B cell (primary cell): ENCODE results near the gene VSIG10L. TPM values are rescaled to one million over a fixed set of nuclear protein-coding genes. Genes with fewer than 3 reads are reported as not detected.
A peak's percentile ranks its signal among the peaks of the same experiment; 100 is the strongest.

Experiments used
- ATAC-seq: fragments of 200-7000 bp; cut with Tn5 transposase; one replicate; pipeline ENCODE4 v1.10.0; 2021; ENCODE audit warnings: low read depth, mild to moderate bottlenecking, moderate number of reproducible peaks, moderate library complexity
- CTCF ChIA-PET: fragments of 350-600 bp; sonication (Branson Sonifier 250); formaldehyde crosslinking; loops from one replicate; lab custom pipeline; 2021; ENCODE audit warnings: antibody characterized with exemption, inconsistent platforms; lab: Charles Lee
- POLR2A ChIA-PET: fragments of 350-600 bp; sonication (Branson Sonifier 250); formaldehyde crosslinking; loops from one replicate; lab custom pipeline; 2021; ENCODE audit warnings: antibody characterized with exemption; lab: Charles Lee
- DNase-seq: peaks from one replicate; pipeline ENCODE4 v3.0.0; 2013
- H2AFZ ChIP-seq: 2 replicates; pipeline ENCODE4 v1.6.1; 2012; ENCODE audit warnings: mild to moderate bottlenecking, low read depth, low read length; ENCODE audit not compliant: insufficient read depth, poor library complexity, severe bottlenecking
- H3K27ac ChIP-seq, 2 donors: 1 replicate in 1 of 2; 2 replicates in 1 of 2; pipeline ENCODE4 v1.5.1; 2012 to 2013; ENCODE audit warnings: low read length in 2 of 2, mild to moderate bottlenecking in 2 of 2, moderate library complexity in 1 of 2
- H3K27me3 ChIP-seq, 4 experiments: fragments of 200-600 bp in 1 of 4; sonication (generic) in 1 of 4; replicated peaks in 1 of 4; 1 replicate in 2 of 4; 2 replicates in 2 of 4; pipeline versions ENCODE4 v1.6.1 to v1.7.0; 2013 to 2016; ENCODE audit warnings: low read length in 3 of 4, mild to moderate bottlenecking in 2 of 4, mixed read lengths in 1 of 4, moderate library complexity in 1 of 4; ENCODE audit not compliant: insufficient read depth in 4 of 4, control insufficient read depth in 3 of 4; ENCODE audit errors: control extremely low read depth in 1 of 4
- H3K36me3 ChIP-seq, 2 experiments: replicated peaks in 1 of 2; 1 replicate in 1 of 2; 2 replicates in 1 of 2; pipeline versions ENCODE4 v1.6.1 to v1.7.1; 2013; ENCODE audit warnings: low read length in 1 of 2; ENCODE audit not compliant: insufficient read depth in 2 of 2, control insufficient read depth in 1 of 2; ENCODE audit errors: control extremely low read depth in 1 of 2, extremely low read depth in 1 of 2
- H3K4me1 ChIP-seq, 2 donors: fragments of 200-600 bp in 1 of 2; sonication (generic) in 1 of 2; 1 replicate in 1 of 2; 2 replicates in 1 of 2; pipeline versions ENCODE4 v1.5.1 to v1.6.1; 2013 to 2017; ENCODE audit warnings: low read length in 2 of 2; ENCODE audit not compliant: control insufficient read depth in 2 of 2, insufficient read depth in 2 of 2
- H3K4me2 ChIP-seq: replicated peaks from 2 replicates; pipeline ENCODE3; 2012; ENCODE audit warnings: mild to moderate bottlenecking, low read depth, low read length; ENCODE audit not compliant: poor library complexity, severe bottlenecking
- H3K4me3 ChIP-seq, 5 experiments: fragments of 200-600 bp in 1 of 5; sonication (generic) in 1 of 5; 1 replicate in 3 of 5; 2 replicates in 2 of 5; pipeline versions ENCODE4 v1.5.1 to v1.7.0; 2011 to 2016; ENCODE audit warnings: low read length in 4 of 5, mild to moderate bottlenecking in 4 of 5, low read depth in 2 of 5, control low read depth in 1 of 5, moderate library complexity in 1 of 5; ENCODE audit not compliant: insufficient read depth in 1 of 5; ENCODE audit errors: control extremely low read depth in 1 of 5, extremely low read depth in 1 of 5
- H3K79me2 ChIP-seq: fragments of 200-600 bp; sonication (generic); one replicate; pipeline ENCODE4 v1.6.0; 2016; ENCODE audit warnings: low read length; ENCODE audit not compliant: control insufficient read depth, insufficient read depth
- H3K9ac ChIP-seq: fragments of 200-600 bp; sonication (generic); 2 replicates; pipeline ENCODE4 v1.6.1; 2017; ENCODE audit warnings: mild to moderate bottlenecking, low read length, moderate library complexity
- H3K9me3 ChIP-seq, 3 donors: one replicate each; pipeline versions ENCODE4 v1.6.1 to v1.7.1; 2013; ENCODE audit warnings: low read length in 2 of 3; ENCODE audit not compliant: control insufficient read depth in 2 of 3, insufficient read depth in 1 of 3; ENCODE audit errors: control extremely low read depth in 1 of 3
- H4K20me1 ChIP-seq: 2 replicates; pipeline ENCODE4 v1.6.0; 2012; ENCODE audit warnings: mild to moderate bottlenecking, low read length; ENCODE audit not compliant: insufficient read depth, control insufficient read depth, poor library complexity, severe bottlenecking
- H3K27ac Mint-ChIP-seq: one replicate; pipeline ENCODE4 v1.8.0; 2021; ENCODE audit warnings: mixed read lengths
- H3K27me3 Mint-ChIP-seq: one replicate; pipeline ENCODE4 v1.8.0; 2021; ENCODE audit warnings: mixed read lengths
- H3K4me1 Mint-ChIP-seq: one replicate; pipeline ENCODE4 v1.8.0; 2021; ENCODE audit warnings: mixed read lengths
- H3K4me3 Mint-ChIP-seq: one replicate; pipeline ENCODE4 v1.8.0; 2021; ENCODE audit warnings: mixed read lengths
- H3K9me3 Mint-ChIP-seq: one replicate; pipeline ENCODE4 v1.8.0; 2022; ENCODE audit warnings: mixed read lengths; ENCODE audit not compliant: insufficient read depth
- EZH2 ChIP-seq: IDR thresholded peaks from 2 replicates; pipeline ENCODE4 v1.6.1; 2012; ENCODE audit warnings: borderline replicate concordance, low read depth, mild to moderate bottlenecking, moderate library complexity, low read length; ENCODE audit not compliant: insufficient read depth, poor library complexity, severe bottlenecking
- WGBS: methylation state at CpG from one replicate; pipeline ENCODE4 v1.1.5; 2013; ENCODE audit warnings: missing lambda C conversion rate; ENCODE audit not compliant: insufficient coverage; 5-methylcytosine and 5-hydroxymethylcytosine counted together
- intact Hi-C: fragments of 100-400 bp; cut with micrococcal nuclease; formaldehyde crosslinking; loops from one replicate; pipeline ENCODE4 v1.10.0; 2022
- polyA plus RNA-seq: library from polyadenylated mRNA; depleted of rRNA; stranded (reverse); fragments of >200 nt; gene quantifications from 2 replicates; pipeline ENCODE4 v1.2.3, GENCODE V29; 2012
- total RNA-seq, 2 donors: library from RNA; stranded (reverse); fragments of 120-200 nt in 1 of 2; gene quantifications; 1 replicate in 1 of 2; 2 replicates in 1 of 2; pipeline versions ENCODE4 v1.2.3 to v1.2.4, GENCODE V29; 2013 to 2022
- TF ChIP-seq, protein P1 (sequence below): fragments of 200-600 bp; IDR thresholded peaks from one replicate; pipeline ENCODE4 v1.8.0; 2022; ENCODE audit warnings: antibody characterized with exemption, mild to moderate bottlenecking

Gene VSIG10L
- total and polyA plus RNA-seq, 2 donors (not counting 1 experiment from before 2014, with no cell fraction given) = 1.3 to 1.7 TPM

DNA sequence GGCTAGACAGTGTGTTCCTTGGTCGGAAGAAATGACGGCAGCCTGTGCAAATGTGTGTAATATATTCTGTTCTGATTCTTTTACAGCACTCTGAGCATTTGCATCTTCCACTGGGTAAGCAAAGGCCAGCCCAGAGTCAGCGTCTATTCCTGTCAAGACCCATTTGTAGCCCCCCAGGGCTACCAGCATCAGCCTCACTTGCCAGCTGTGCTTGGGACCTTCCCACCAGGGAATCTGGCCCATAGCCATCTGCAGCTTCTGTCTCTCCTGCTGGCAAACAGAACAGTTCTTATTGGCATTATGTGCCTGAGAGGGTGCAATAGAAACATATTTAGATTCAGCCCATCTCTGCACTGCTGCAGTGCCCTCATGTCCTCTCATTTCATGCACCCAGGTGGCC, 36.5 kb downstream of the VSIG10L start:
- Mint-ChIP-seq H3K27ac (no peak overlapping the region), H3K4me1 (no peaks in the 10 kb centered on the region), H3K27me3 (peaks cover 58% of the 10 kb centered on the region), H3K9me3 (peaks cover 24% of the 10 kb centered on the region), H3K4me3 (no peak overlapping the region)
- TF ChIP-seq, protein P1, sequence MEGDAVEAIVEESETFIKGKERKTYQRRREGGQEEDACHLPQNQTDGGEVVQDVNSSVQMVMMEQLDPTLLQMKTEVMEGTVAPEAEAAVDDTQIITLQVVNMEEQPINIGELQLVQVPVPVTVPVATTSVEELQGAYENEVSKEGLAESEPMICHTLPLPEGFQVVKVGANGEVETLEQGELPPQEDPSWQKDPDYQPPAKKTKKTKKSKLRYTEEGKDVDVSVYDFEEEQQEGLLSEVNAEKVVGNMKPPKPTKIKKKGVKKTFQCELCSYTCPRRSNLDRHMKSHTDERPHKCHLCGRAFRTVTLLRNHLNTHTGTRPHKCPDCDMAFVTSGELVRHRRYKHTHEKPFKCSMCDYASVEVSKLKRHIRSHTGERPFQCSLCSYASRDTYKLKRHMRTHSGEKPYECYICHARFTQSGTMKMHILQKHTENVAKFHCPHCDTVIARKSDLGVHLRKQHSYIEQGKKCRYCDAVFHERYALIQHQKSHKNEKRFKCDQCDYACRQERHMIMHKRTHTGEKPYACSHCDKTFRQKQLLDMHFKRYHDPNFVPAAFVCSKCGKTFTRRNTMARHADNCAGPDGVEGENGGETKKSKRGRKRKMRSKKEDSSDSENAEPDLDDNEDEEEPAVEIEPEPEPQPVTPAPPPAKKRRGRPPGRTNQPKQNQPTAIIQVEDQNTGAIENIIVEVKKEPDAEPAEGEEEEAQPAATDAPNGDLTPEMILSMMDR = no peak
- no peak for TF ChIP-seq EZH2
- WGBS = 67% methylated on average over 1 of the region's 3 CpGs
- Histone ChIP-seq H3K79me2 (no peaks in the 10 kb centered on the region), H2AFZ (no peak overlapping the region), H3K27ac (no peak overlapping the region), H4K20me1 (no peaks in the 10 kb centered on the region), H3K4me2 (no peak overlapping the region), H3K9ac (no peak overlapping the region), H3K9me3 (peaks cover 0 to 24% (median 20%) of the 10 kb centered on the region in 3 donors), H3K4me3 (no peak overlapping the region), H3K4me1 (no peaks in the 10 kb centered on the region), H3K27me3 (peaks cover 0 to 19% (median 7%) of the 10 kb centered on the region in 4 experiments), H3K36me3 (no peaks in the 10 kb centered on the region)
- ATAC-seq (no peak), DNase-seq (no peak)
- ChIA-PET CTCF (no interaction called here), POLR2A (no interaction called here)
- intact Hi-C loops = no loop called here

DNA sequence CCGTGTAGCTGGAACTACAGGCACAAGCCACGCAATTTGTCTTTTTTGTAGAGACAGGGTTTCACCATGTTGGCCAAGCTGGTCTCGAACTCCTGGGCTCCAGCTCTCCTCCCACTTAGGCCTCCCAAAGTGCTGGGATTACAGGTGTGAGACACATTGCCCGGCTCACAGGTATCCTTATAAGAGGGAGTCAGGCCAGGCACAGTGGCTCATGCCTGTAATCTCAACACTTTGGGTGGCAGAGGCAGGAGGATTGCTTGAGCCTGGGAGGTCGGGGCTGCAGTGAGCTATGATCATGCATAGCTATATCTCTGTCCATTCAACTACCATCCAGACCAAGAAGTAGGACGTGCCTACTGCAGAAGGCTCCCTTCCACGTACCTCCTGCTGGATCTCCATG, 40.7 kb downstream of the VSIG10L start:
- Histone ChIP-seq H4K20me1 (no peaks in the 10 kb centered on the region), H3K4me1 (no peaks in the 10 kb centered on the region), H3K4me2 (no peak overlapping the region), H3K36me3 (no peaks in the 10 kb centered on the region), H3K4me3 (no peak overlapping the region), H3K9me3 (peaks cover 0 to 16% (median 4%) of the 10 kb centered on the region in 3 donors), H3K27ac (no peak overlapping the region), H2AFZ (no peak overlapping the region), H3K27me3 (peaks cover 0 to 5% (median 1%) of the 10 kb centered on the region in 4 experiments), H3K9ac (no peak overlapping the region), H3K79me2 (no peaks in the 10 kb centered on the region)
- DNase-seq = no peak
- Mint-ChIP-seq H3K9me3 (peaks cover 15% of the 10 kb centered on the region), H3K4me1 (no peaks in the 10 kb centered on the region), H3K27ac (peak overlapping the region; percentile 37), H3K27me3 (peaks cover 25% of the 10 kb centered on the region), H3K4me3 (no peak overlapping the region)
- TF ChIP-seq, protein P1 = no peak
- no peak for TF ChIP-seq EZH2
- WGBS = 87% methylated on average over 4 of the region's 7 CpGs
- intact Hi-C loops = no loop called here
- no peak for ATAC-seq
- ChIA-PET CTCF (interaction anchor here (0.6 kb wide), 1 partner anchor 1623 kb away, joined by 3 read pairs; no protein-coding TSS in a partner anchor), POLR2A (no interaction called here)
